Ectodermal cell (in vitro differentiated cells): ENCODE results near the gene CPNE9. TPM values are rescaled to one million over a fixed set of nuclear protein-coding genes. Genes with fewer than 3 reads are reported as not detected.

Experiments used
- H3K27ac ChIP-seq: 2 replicates; pipeline ENCODE4 v1.7.0; 2013; ENCODE audit warnings: mild to moderate bottlenecking, low read depth, low read length; ENCODE audit not compliant: insufficient read depth, poor library complexity, severe bottlenecking
- H3K27me3 ChIP-seq: 2 replicates; pipeline ENCODE4 v1.7.0; 2013; ENCODE audit warnings: mild to moderate bottlenecking, low read length; ENCODE audit not compliant: insufficient read depth, control insufficient read depth, poor library complexity, severe bottlenecking
- H3K36me3 ChIP-seq: one replicate; pipeline ENCODE4 v1.7.0; 2013; ENCODE audit warnings: low read length; ENCODE audit not compliant: control insufficient read depth, insufficient read depth
- H3K4me1 ChIP-seq: one replicate; pipeline ENCODE4 v1.7.0; 2013; ENCODE audit warnings: low read length; ENCODE audit not compliant: control insufficient read depth, insufficient read depth
- H3K4me3 ChIP-seq: 2 replicates; pipeline ENCODE4 v1.7.0; 2013; ENCODE audit warnings: low read depth, low read length, control low read depth; ENCODE audit not compliant: insufficient read depth
- H3K9me3 ChIP-seq: 2 replicates; pipeline ENCODE4 v1.7.0; 2013; ENCODE audit warnings: mild to moderate bottlenecking, low read length, moderate library complexity; ENCODE audit not compliant: control insufficient read depth
- WGBS, 2 experiments: methylation state at CpG; one replicate each; pipeline ENCODE4 v1.1.7; 2013; ENCODE audit warnings: missing lambda C conversion rate in 2 of 2; 5-methylcytosine and 5-hydroxymethylcytosine counted together
- polyA plus RNA-seq, 4 experiments: library from polyadenylated mRNA; stranded (reverse); fragments of 50-300 nt; gene quantifications; one replicate each; pipeline ENCODE4 v1.2.3, GENCODE V29; 2013

Gene CPNE9, protein sequence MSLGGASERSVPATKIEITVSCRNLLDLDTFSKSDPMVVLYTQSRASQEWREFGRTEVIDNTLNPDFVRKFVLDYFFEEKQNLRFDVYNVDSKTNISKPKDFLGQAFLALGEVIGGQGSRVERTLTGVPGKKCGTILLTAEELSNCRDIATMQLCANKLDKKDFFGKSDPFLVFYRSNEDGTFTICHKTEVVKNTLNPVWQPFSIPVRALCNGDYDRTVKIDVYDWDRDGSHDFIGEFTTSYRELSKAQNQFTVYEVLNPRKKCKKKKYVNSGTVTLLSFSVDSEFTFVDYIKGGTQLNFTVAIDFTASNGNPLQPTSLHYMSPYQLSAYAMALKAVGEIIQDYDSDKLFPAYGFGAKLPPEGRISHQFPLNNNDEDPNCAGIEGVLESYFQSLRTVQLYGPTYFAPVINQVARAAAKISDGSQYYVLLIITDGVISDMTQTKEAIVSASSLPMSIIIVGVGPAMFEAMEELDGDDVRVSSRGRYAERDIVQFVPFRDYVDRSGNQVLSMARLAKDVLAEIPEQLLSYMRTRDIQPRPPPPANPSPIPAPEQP
- 0.26 TPM for polyA plus RNA-seq (2013, experiment 1 of 4)
- polyA plus RNA-seq (2013, experiment 2 of 4): 0.41 TPM
- polyA plus RNA-seq (2013, experiment 3 of 4): 0.96 TPM
- 0.36 TPM for polyA plus RNA-seq (2013, experiment 4 of 4)

DNA sequence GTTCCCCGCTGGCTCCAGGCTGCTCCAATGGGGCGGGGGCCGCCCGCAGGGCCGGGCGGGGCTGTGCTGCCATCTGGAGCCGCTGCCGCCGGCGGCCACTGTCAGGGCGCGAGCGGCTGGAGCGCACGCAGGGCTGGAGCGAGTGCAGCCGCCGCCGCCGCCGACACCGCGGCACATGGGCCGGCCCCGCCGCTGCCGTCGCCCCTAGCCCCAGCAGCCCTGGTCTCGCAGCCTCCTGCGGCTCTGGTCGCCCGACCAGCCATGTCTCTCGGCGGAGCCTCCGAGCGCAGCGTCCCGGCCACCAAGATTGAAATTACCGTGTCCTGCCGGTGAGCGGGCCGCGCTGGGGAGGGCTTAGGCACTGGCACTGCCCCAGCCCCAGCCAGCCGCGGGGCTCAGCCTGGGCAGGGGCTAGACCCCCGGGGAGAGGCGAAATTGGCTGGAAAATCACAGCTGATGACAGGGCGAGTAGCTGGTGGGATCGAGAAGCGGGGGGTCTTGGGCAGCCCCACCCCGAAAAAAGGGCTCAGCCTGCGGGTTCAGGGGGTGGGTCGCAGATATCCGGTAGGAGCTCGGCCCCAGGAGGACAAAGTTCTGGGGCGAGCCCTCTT, at the start of gene CPNE9:
Gene CPNE9, plus strand, starts transcription at position 98 of the 611 bp plus-strand sequence. Its CDS starts 164 bp downstream, at position 262.
- WGBS, 2 experiments: 2 to 3% methylated on average over 56 of the region's 56 CpGs
- Histone ChIP-seq H3K4me3 (peak within 1 kb of the TSS; percentile 38), H3K27me3 (peaks cover 31% of the 10 kb centered on the region), H3K9me3 (no peaks in the 10 kb centered on the region), H3K36me3 (no peaks in the 10 kb centered on the region), H3K27ac (no peak within 1 kb of the TSS), H3K4me1 (peaks cover 13% of the 10 kb centered on the region)

DNA sequence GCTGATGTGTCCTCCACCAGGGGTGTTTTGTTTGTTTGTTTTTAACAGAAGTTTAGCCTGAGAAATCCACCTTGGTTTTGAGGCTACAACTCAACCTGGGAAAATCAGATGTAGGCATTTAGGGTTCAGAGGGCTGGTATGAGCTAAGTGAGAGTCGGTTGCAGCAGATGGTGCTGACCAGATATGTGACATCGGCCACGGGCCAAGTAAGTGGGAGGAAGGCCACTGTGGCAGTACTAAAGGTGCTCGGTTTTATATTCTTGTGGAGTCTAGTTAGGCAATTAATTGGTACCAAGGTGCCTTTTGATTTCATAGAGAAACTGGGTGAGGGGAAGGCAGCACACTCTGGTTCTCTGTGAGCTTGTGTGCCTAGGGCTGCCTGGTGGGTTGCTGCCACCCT, 43.8 kb upstream of the CPNE9 start:
- WGBS, 2 experiments: 94 to 96% methylated on average over 4 of the region's 4 CpGs
- Histone ChIP-seq H3K4me3 (no peak overlapping the region), H3K4me1 (no peaks in the 10 kb centered on the region), H3K27me3 (no peaks in the 10 kb centered on the region), H3K36me3 (peaks cover 24% of the 10 kb centered on the region), H3K27ac (no peak overlapping the region), H3K9me3 (no peaks in the 10 kb centered on the region)

DNA sequence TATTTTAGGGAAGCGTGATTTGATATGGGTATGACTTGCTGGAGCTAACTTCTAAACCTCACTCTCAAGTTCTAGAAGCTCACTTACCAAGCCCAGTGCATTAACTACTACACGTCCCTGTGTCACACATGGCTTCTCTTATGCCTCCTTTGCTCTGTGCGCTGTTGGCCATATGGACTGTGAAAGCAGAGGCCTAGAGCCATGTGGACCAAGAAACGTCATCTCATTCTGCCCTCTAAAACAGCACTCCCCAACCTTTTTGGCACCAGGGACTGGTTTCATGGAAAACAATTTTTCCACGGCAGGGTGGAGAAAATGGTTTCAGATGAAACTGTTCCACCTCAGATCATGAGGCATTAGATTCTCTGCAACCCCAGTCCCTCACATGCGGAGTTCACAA, 42.7 kb upstream of the CPNE9 start:
- Histone ChIP-seq H3K4me3 (no peak overlapping the region), H3K27ac (no peak overlapping the region), H3K27me3 (no peaks in the 10 kb centered on the region), H3K36me3 (peaks cover 24% of the 10 kb centered on the region), H3K9me3 (no peaks in the 10 kb centered on the region), H3K4me1 (no peaks in the 10 kb centered on the region)
- WGBS, 2 experiments: 93 to 96% methylated on average over 6 of the region's 6 CpGs

DNA sequence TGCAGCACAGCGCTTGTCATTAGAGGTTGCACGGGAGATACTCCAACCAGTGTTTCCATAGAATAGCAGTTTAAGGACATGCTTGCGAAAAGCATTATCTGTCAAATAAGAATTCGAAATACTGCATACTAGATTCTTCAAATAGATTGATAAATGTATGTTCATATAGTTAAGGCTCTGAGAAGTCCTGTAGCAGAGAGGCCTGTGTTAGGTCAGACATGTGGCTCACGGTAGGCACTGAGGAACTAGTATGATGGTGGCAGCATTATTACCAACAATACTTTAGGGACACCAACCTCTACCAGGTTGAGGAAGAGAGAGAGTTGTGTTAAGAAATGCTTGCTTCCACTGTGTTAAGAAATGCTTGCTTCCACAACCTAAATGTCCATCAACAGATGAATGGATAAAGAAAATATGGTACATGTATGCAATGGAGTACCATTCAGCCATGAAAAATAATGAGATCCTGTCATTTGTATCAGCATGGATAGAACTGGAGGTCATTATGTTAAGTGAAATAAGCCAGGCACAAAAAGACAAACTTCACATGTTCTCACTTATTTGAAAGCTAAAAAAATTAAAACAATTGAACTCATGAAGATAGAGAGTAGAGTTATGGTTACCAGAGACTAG, 39.4 kb upstream of the CPNE9 start:
- peaks cover 29% of the 10 kb centered on the region for H3K36me3 ChIP-seq

DNA sequence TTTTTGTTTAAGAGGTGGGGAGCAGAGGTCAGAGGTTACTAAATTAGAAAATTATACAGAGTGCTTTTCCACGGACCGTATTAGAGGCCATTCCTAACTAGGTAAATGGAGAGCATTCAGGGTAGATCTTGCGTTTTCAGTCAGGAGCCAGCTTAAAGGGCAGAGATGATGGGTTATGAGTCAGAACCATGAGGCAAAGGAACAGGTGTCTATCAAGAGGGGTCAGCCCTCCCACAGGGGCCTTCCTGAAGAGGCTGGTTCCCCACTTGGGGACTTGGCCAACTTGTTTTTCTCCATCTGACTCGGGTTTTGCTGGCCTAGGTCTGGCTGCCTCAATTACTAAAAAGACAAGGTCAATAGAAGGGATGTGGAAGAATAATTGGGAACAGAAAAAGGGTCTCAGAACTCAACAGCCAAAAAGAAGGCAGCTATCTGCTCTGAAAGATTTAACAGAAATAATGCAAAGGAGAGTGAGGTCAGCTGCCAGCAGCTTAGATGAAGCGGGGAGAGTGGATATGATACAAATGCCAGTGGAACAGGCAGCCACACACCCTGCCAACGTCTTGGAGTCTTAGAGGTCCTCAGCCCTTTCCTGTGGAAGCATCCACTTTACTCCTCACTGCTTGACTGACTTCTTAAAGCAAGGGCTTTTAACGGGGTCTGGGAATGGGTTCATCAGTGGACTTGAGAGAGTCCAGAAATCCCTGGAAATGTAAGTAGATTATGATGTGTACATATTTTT, 36.8 kb upstream of the CPNE9 start:
- no peaks in the 10 kb centered on the region for H3K4me1 ChIP-seq
- peaks cover 36% of the 10 kb centered on the region for H3K36me3 ChIP-seq
- 95 to 96% methylated on average over 7 of the region's 7 CpGs for WGBS, 2 experiments
- H3K27me3 ChIP-seq: no peaks in the 10 kb centered on the region
- H3K9me3 ChIP-seq: no peaks in the 10 kb centered on the region
- H3K27ac ChIP-seq: no peak overlapping the region
- no peak overlapping the region for H3K4me3 ChIP-seq

More for the DNA sequence above, 39.4 kb upstream of the CPNE9 start:
- Histone ChIP-seq H3K27ac (no peak overlapping the region), H3K27me3 (no peaks in the 10 kb centered on the region), H3K9me3 (no peaks in the 10 kb centered on the region), H3K4me3 (no peak overlapping the region), H3K4me1 (no peaks in the 10 kb centered on the region)
- 97 to 98% methylated on average over 4 to 5 of the region's 5 CpGs for WGBS, 2 experiments

DNA sequence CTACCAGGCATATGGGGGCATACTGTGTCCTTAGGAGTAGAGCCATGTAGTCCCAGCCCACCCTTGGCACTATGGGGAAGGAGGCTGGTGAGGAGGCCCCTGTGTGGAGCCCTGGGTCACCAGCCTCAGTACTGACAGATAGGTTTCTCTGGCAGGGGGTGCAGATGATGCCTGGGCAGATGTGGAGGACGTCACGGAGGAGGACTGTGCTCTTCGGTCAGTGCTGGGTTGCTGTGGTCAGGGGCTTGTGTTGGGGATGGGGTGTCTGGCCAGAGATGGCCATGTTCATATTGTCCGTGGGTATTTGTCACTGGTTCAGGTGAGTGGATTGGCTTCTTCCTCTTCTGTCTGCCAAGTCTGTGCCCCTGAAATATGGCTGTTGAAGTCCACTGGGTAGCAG, 34.4 kb upstream of the CPNE9 start:
- Histone ChIP-seq H3K27me3 (no peaks in the 10 kb centered on the region), H3K4me3 (no peak overlapping the region), H3K9me3 (no peaks in the 10 kb centered on the region), H3K27ac (no peak overlapping the region), H3K36me3 (peaks cover 37% of the 10 kb centered on the region), H3K4me1 (no peaks in the 10 kb centered on the region)
- 93 to 96% methylated on average over 4 of the region's 4 CpGs for WGBS, 2 experiments

DNA sequence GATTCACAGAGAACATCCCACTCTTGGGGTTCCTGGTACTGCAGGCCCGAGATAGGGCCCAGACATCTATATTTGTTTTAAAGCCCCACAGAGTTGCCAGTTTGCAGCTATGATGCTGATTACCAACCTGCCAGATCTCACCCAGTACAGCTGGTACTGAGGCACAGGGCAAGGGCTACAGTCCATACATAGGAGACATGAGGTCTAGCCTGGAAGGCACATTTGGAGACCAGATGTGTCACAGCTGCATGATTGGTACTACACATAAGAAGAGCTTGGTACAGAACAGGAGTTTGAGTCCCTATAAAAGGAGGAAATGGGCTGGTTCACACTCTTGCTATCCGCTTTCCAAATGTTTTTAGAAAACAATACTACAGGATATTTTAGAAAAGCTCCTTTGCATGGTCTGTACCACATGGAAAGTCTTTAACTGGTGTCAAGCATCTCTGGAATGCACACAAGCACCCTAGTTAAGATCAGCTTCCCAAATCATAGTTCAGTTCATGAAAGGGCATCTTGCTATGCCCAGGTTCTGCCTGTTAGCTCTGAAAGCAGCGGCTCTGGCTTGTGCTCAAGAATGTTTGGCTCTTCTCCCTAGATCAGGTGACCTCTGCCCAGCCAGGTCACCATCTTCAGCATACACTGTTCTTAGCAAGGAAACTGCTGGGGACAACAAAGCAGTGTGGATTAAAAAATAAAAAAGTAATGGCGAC, 33.8 kb upstream of the CPNE9 start:
- H3K9me3 ChIP-seq: no peaks in the 10 kb centered on the region
- H3K36me3 ChIP-seq: peaks cover 35% of the 10 kb centered on the region
- WGBS, 2 experiments: 94 to 96% methylated on average over 4 of the region's 4 CpGs
- no peak overlapping the region for H3K27ac ChIP-seq
- no peaks in the 10 kb centered on the region for H3K27me3 ChIP-seq
- H3K4me1 ChIP-seq: no peaks in the 10 kb centered on the region
- no peak overlapping the region for H3K4me3 ChIP-seq

DNA sequence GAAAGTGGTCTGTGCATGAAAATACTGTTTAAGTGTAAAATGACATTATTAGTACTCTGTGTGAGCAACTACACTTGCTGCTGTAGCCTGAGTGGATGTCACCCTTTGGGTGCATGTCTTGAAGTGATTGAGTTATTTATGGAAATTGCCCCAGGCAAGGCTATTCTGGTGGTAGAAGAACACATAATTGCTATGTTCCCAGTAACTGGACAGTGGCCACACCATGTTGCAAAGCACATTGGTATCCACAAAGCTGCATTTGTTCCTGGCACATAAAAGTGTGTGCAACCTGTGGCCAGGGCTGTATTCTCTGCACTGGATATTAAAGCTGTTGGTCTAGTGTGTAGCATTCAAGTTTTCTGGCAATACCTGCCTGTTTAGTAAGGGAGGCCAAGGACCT, 30.6 kb upstream of the CPNE9 start:
- Histone ChIP-seq H3K4me1 (no peaks in the 10 kb centered on the region), H3K27ac (no peak overlapping the region), H3K36me3 (peaks cover 29% of the 10 kb centered on the region), H3K4me3 (no peak overlapping the region), H3K9me3 (no peaks in the 10 kb centered on the region), H3K27me3 (no peaks in the 10 kb centered on the region)

DNA sequence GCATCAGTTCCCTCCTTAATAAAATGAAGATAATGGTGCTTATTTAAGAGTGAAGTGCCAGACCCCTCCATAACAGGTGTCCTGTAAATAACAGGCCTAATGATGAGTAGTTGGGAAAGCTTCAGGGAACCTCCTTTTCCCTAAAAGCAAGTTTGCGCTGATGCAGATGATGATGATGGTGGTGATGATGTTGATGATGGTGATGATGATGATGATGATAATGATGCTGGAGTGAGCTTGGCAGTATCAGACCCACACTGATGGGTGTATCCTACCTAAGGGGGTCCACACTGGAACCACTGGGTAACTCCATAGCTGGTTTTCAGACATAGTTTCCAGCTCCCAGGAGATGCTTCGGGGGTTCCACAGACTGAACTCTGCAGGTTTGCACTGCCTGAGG, 29.9 kb upstream of the CPNE9 start:
- peaks cover 29% of the 10 kb centered on the region for H3K36me3 ChIP-seq
- no peaks in the 10 kb centered on the region for H3K9me3 ChIP-seq
- WGBS, 2 experiments: 95 to 97% methylated on average over 2 of the region's 2 CpGs
- no peaks in the 10 kb centered on the region for H3K27me3 ChIP-seq
- H3K4me1 ChIP-seq: no peaks in the 10 kb centered on the region
- no peak overlapping the region for H3K4me3 ChIP-seq
- no peak overlapping the region for H3K27ac ChIP-seq
